ENCODE data around the gene KIT.

KIT gene

GRCh38 chr4:54661169-54661568 lies 3.4 kb downstream of the KIT start:
- no peak for DNase-seq

GRCh38 chr4:54661686-54662085 lies 3.9 kb downstream of the KIT start:
- DNase-seq = no peak

- no peak for DNase-seq
These were observed 4.4 kb downstream of the KIT start for GRCh38 chr4:54662123-54662522.

- DNase-seq = no peak
These were observed 5.3 kb downstream of the KIT start for GRCh38 chr4:54662901-54663585.

- DNase-seq = no peak
These were observed 6.6 kb downstream of the KIT start for GRCh38 chr4:54664400-54664799.

GRCh38 chr4:54668014-54668611 lies 10.4 kb downstream of the KIT start:
- DNase-seq = no peak

- no peak for DNase-seq
These were observed 12.1 kb downstream of the KIT start for GRCh38 chr4:54669831-54670230.

GRCh38 chr4:54675721-54676461 lies 18.1 kb downstream of the KIT start:
- DNase-seq = no peak

- DNase-seq = no peak
These were observed 18.9 kb downstream of the KIT start for GRCh38 chr4:54676658-54677057.

- no peak for DNase-seq
These were observed 19.7 kb downstream of the KIT start for GRCh38 chr4:54677416-54677815.

- no peak for DNase-seq
These were observed 20.3 kb downstream of the KIT start for GRCh38 chr4:54677853-54678650.

- no peak for DNase-seq
These were observed 21.1 kb downstream of the KIT start for GRCh38 chr4:54678826-54679225.

GRCh38 chr4:54679813-54680212 lies 22.1 kb downstream of the KIT start:
- DNase-seq = no peak

GRCh38 chr4:54683616-54684346 lies 26.0 kb downstream of the KIT start:
- DNase-seq = no peak

- DNase-seq = no peak
These were observed 28.1 kb downstream of the KIT start for GRCh38 chr4:54685810-54686209.

- no peak for DNase-seq
These were observed 30.4 kb downstream of the KIT start for GRCh38 chr4:54687887-54688841.

GRCh38 chr4:54695337-54695736 lies 37.6 kb downstream of the KIT start:
- no peak for DNase-seq

GRCh38 chr4:54695788-54696187 lies 38.0 kb downstream of the KIT start:
- no peak for DNase-seq

GRCh38 chr4:54696649-54697048 lies 38.9 kb downstream of the KIT start:
- no peak for DNase-seq

GRCh38 chr4:54700986-54701385 lies 43.2 kb downstream of the KIT start:
- DNase-seq = no peak

GRCh38 chr4:54703182-54703581 lies 45.4 kb downstream of the KIT start:
- DNase-seq = no peak

- no peak for DNase-seq
These were observed 49.6 kb downstream of the KIT start for GRCh38 chr4:54707406-54707805.
